PC-9 (cell line): Measurements from ENCODE around the gene SPRED3. TPM values are rescaled to one million over a fixed set of nuclear protein-coding genes. Genes with fewer than 3 reads are reported as not detected.

Source experiments
- BruUV-seq: library from RNA; stranded (reverse); fragments of 400-500 nt; replicated peaks from 2 replicates; lab custom pipeline; 2021; lab: Mats Ljungman, UMichigan
- CTCF ChIA-PET: fragments of 300-600 bp; sonication (Branson Sonifier 250); formaldehyde crosslinking; loops from one replicate; lab custom pipeline; 2022; ENCODE audit warnings: antibody characterized with exemption; lab: Charles Lee
- POLR2A ChIA-PET: fragments of 300-600 bp; sonication (Branson Sonifier 250); formaldehyde crosslinking; loops from one replicate; lab custom pipeline; 2022; ENCODE audit warnings: antibody characterized with exemption; ENCODE audit not compliant: unreplicated experiment; lab: Charles Lee
- DNase-seq, 2 experiments: peaks; one replicate each; pipeline versions ENCODE4 v3.0.0 to v3.0.0-alpha.2; 2015 to 2022; ENCODE audit warnings: mixed read lengths in 1 of 2
- H2AFZ ChIP-seq: fragments of 200-600 bp; sonication (generic); 2 replicates; pipeline ENCODE4 v1.8.1; 2017; ENCODE audit warnings: antibody characterized with exemption
- H3F3A ChIP-seq: fragments of 200-600 bp; sonication (generic); 2 replicates; pipeline ENCODE4 v1.8.1; 2017; ENCODE audit warnings: antibody characterized with exemption, mild to moderate bottlenecking, low read depth; ENCODE audit not compliant: insufficient read depth
- H3K27ac ChIP-seq: fragments of 200-600 bp; sonication (generic); 2 replicates; pipeline ENCODE4 v1.6.1; 2016; ENCODE audit warnings: mixed run types
- H3K27me3 ChIP-seq: fragments of 200-600 bp; sonication (generic); 2 replicates; pipeline ENCODE4 v1.6.1; 2016; ENCODE audit warnings: low read depth, mixed run types; ENCODE audit not compliant: insufficient read depth
- H3K36me3 ChIP-seq: fragments of 200-600 bp; sonication (generic); 2 replicates; pipeline ENCODE4 v1.6.1; 2016; ENCODE audit warnings: low read depth, mixed run types
- H3K4me1 ChIP-seq: fragments of 200-600 bp; sonication (generic); replicated peaks from 2 replicates; pipeline ENCODE4 v1.6.1; 2016; ENCODE audit warnings: mixed run types; ENCODE audit not compliant: insufficient read depth
- H3K4me2 ChIP-seq: fragments of 200-600 bp; sonication (generic); 2 replicates; pipeline ENCODE4 v1.6.1; 2017; ENCODE audit warnings: mixed run types
- H3K4me3 ChIP-seq: fragments of 200-600 bp; sonication (generic); 2 replicates; pipeline ENCODE4 v1.6.1; 2016; ENCODE audit warnings: mixed run types
- H3K79me2 ChIP-seq: fragments of 200-600 bp; sonication (generic); 2 replicates; pipeline ENCODE4 v1.6.1; 2017; ENCODE audit warnings: low read depth, mixed run types
- H3K9me2 ChIP-seq: fragments of 200-600 bp; sonication (generic); 2 replicates; pipeline ENCODE4 v1.8.1; 2017; ENCODE audit warnings: mild to moderate bottlenecking; ENCODE audit not compliant: insufficient read depth
- H3K9me3 ChIP-seq: fragments of 200-600 bp; sonication (generic); 2 replicates; pipeline ENCODE4 v1.8.1; 2016; ENCODE audit warnings: low read depth; ENCODE audit not compliant: insufficient read depth
- H4K20me1 ChIP-seq: fragments of 200-600 bp; sonication (generic); 2 replicates; pipeline ENCODE4 v1.8.1; 2017; ENCODE audit not compliant: insufficient read depth
- CTCF ChIP-seq: fragments of 200-600 bp; sonication (generic); conservative IDR thresholded peaks from 2 replicates; pipeline ENCODE4 v1.6.1; 2017; ENCODE audit warnings: mixed run types, antibody characterized with exemption, mild to moderate bottlenecking, moderate library complexity
- EZH2 ChIP-seq: fragments of 200-600 bp; sonication (generic); IDR thresholded peaks from 2 replicates; pipeline ENCODE4 v1.8.0; 2017; ENCODE audit warnings: antibody characterized with exemption, low read depth
- intact Hi-C: fragments of 100-400 bp; cut with micrococcal nuclease; formaldehyde crosslinking; loops from one replicate; pipeline ENCODE4 v1.10.0; 2022; ENCODE audit not compliant: unreplicated experiment
- total RNA-seq: library from RNA; stranded (reverse); gene quantifications from 2 replicates; pipeline ENCODE4 v1.2.3, GENCODE V29; 2021

The SPRED3 gene
- total RNA-seq, 1 experiment from 2014 or later, result 5.4 TPM

- BruUV-seq, result no TSS peak
- intact Hi-C loops, result no loop called here
- CTCF ChIA-PET, result no interaction called here
Measured at GRCh38 chr19:38421856-38422255, 33.4 kb downstream of the SPRED3 start.

GRCh38 chr19:38422438-38422837, 33.9 kb downstream of the SPRED3 start:
- Histone ChIP-seq H4K20me1 (no peaks in the 10 kb centered on the region), H3K27ac (no peak overlapping the region), H3F3A (peaks cover 9% of the 10 kb centered on the region; the same call in 1 of the 2 replicates), H3K36me3 (no peaks in the 10 kb centered on the region), H3K4me1 (peaks cover 9% of the 10 kb centered on the region; the same call in 1 of the 2 replicates), H3K4me3 (no peak overlapping the region), H2AFZ (no peak overlapping the region), H3K4me2 (no peak overlapping the region), H3K27me3 (peaks cover 6% of the 10 kb centered on the region; the same call in 1 of the 2 replicates), H3K79me2 (no peaks in the 10 kb centered on the region), H3K9me3 (no peaks in the 10 kb centered on the region), H3K9me2 (no peaks in the 10 kb centered on the region)
- ChIA-PET CTCF (no interaction called here), POLR2A (no interaction called here)
- no peak for DNase-seq
- no TSS peak for BruUV-seq
- intact Hi-C loops, result no loop called here
- no peak for TF ChIP-seq CTCF
- TF ChIP-seq EZH2, result no peak

More at GRCh38 chr19:38421856-38422255, 33.4 kb downstream of the SPRED3 start:
- Histone ChIP-seq H3K4me3 (no peak overlapping the region), H3K4me1 (peaks cover 11% of the 10 kb centered on the region; the same call in 1 of the 2 replicates), H3K4me2 (no peak overlapping the region), H3K36me3 (no peaks in the 10 kb centered on the region), H3K79me2 (no peaks in the 10 kb centered on the region), H3K27ac (no peak overlapping the region), H3K9me2 (no peaks in the 10 kb centered on the region), H3K9me3 (no peaks in the 10 kb centered on the region), H3K27me3 (peaks cover 6% of the 10 kb centered on the region; the same call in 1 of the 2 replicates), H3F3A (peaks cover 11% of the 10 kb centered on the region; the same call in 1 of the 2 replicates), H4K20me1 (no peaks in the 10 kb centered on the region), H2AFZ (no peak overlapping the region)
- no peak for DNase-seq
- POLR2A ChIA-PET, result no interaction called here
- TF ChIP-seq CTCF, result no peak

- POLR2A ChIA-PET, result no interaction called here
- H3F3A ChIP-seq, result no peaks in the 10 kb centered on the region
Measured at GRCh38 chr19:38424272-38424671, 35.8 kb downstream of the SPRED3 start.

More at GRCh38 chr19:38424272-38424671, 35.8 kb downstream of the SPRED3 start:
- Histone ChIP-seq H3K36me3 (no peaks in the 10 kb centered on the region), H3K4me3 (no peak overlapping the region), H4K20me1 (no peaks in the 10 kb centered on the region), H3K27me3 (peaks cover 8% of the 10 kb centered on the region), H3K4me1 (no peaks in the 10 kb centered on the region), H3K4me2 (no peak overlapping the region), H3K27ac (no peak overlapping the region), H3K9me2 (no peaks in the 10 kb centered on the region), H3K79me2 (no peaks in the 10 kb centered on the region), H3K9me3 (no peaks in the 10 kb centered on the region), H2AFZ (no peak overlapping the region)
- CTCF ChIA-PET, result no interaction called here
- TF ChIP-seq EZH2 (no peak), CTCF (no peak)
- no TSS peak for BruUV-seq
- intact Hi-C loops, result no loop called here
- DNase-seq, result no peak
